RWPE1 (cell line): ENCODE data around the gene SHF.

Experiments used
- CTCF ChIA-PET: fragments of 350-600 bp; sonication (Branson Sonifier 250); formaldehyde crosslinking; extraction: SDS; loops from one replicate; lab custom pipeline; 2021; lab: Yijun Ruan, JAX
- POLR2A ChIA-PET: fragments of 400-600 bp; formaldehyde crosslinking; extraction: SDS; loops from one replicate; lab custom pipeline; 2020; ENCODE audit warnings: antibody characterized with exemption; ENCODE audit not compliant: low non-redundant PET; lab: Yijun Ruan, JAX
- DNase-seq: peaks from one replicate; pipeline ENCODE4 v3.0.0; 2012; ENCODE audit warnings: low spot score
- H3K27ac ChIP-seq: fragments of 450-650 bp; 2 replicates; pipeline ENCODE4 v1.5.1; 2017
- TF ChIP-seq, protein P1 (sequence below): fragments of 450-650 bp; conservative IDR thresholded peaks from 2 replicates; pipeline ENCODE4 v1.5.1; 2017; ENCODE audit warnings: low read depth, mild to moderate bottlenecking

SHF gene

GRCh38 chr15:45120081-45120972 is 67.4 kb downstream of the SHF start:
- ChIA-PET CTCF (no interaction called here), POLR2A (no interaction called here)
- H3K27ac ChIP-seq: no peak overlapping the region
- TF ChIP-seq, protein P1, sequence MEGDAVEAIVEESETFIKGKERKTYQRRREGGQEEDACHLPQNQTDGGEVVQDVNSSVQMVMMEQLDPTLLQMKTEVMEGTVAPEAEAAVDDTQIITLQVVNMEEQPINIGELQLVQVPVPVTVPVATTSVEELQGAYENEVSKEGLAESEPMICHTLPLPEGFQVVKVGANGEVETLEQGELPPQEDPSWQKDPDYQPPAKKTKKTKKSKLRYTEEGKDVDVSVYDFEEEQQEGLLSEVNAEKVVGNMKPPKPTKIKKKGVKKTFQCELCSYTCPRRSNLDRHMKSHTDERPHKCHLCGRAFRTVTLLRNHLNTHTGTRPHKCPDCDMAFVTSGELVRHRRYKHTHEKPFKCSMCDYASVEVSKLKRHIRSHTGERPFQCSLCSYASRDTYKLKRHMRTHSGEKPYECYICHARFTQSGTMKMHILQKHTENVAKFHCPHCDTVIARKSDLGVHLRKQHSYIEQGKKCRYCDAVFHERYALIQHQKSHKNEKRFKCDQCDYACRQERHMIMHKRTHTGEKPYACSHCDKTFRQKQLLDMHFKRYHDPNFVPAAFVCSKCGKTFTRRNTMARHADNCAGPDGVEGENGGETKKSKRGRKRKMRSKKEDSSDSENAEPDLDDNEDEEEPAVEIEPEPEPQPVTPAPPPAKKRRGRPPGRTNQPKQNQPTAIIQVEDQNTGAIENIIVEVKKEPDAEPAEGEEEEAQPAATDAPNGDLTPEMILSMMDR: no peak
- no peak for DNase-seq

DNA sequence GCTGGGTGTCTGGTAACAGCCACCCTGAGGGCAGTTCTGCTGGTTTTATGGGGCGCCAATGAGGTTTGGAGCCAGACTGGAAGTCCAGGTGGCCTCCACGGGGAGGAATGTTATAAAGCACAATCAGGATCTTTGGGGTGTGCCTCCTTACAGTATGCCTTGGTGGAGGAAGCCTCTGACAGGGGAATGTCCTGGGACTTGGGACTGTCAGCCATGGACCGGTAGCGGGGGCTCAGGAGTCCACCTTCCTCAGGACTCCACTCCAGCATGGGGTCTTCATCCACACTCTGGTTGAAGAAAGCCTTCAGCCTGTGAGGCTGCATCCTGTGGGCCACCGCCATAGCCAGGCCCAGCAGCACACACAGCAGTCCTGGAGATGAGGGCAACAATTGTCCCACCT is 68.8 kb downstream of the SHF start:
- CTCF ChIA-PET: interaction anchor here (0.8 to 1.7 kb wide), 7 partner anchors 8 to 158 kb away, joined by 3 to 11 read pairs (median 7); partner anchors contain the start of genes DUOX1, DUOXA1 and SORD
- TF ChIP-seq, protein P1: no peak
- POLR2A ChIA-PET: no interaction called here
- no peak overlapping the region for H3K27ac ChIP-seq
- no peak for DNase-seq

DNA sequence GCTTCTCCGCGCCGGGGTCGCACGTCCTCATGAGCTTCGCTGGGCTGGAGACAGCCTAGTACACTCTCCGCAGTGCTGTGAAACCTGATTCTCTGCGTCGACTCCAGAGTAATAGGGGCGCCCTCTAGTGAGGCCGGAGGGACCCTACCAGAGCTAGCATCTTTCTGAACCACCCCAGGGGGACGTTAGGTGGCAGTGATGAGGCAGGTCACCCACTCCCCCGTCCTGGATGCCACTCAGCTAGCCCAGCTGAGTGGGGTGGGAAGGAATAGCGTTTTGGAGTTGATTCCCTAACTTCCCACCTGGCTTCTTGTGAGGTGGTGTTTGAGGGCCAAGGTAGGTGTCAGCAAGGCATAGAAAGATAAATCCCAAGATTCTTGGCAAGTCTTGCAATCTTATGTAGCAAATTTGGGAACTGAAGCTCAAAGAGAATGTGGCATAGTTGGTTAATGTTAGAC is 69.6 kb downstream of the SHF start:
- peak; percentile 95 for DNase-seq
- POLR2A ChIA-PET: no interaction called here
- H3K27ac ChIP-seq: no peak overlapping the region
- CTCF ChIA-PET: interaction anchor here (0.5 to 1.7 kb wide), 25 partner anchors 8 to 1287 kb away, joined by 3 to 11 read pairs (median 4); partner anchors contain the start of genes DUOX1, DUOXA1 and SORD
- TF ChIP-seq, protein P1: peak; percentile 99

DNA sequence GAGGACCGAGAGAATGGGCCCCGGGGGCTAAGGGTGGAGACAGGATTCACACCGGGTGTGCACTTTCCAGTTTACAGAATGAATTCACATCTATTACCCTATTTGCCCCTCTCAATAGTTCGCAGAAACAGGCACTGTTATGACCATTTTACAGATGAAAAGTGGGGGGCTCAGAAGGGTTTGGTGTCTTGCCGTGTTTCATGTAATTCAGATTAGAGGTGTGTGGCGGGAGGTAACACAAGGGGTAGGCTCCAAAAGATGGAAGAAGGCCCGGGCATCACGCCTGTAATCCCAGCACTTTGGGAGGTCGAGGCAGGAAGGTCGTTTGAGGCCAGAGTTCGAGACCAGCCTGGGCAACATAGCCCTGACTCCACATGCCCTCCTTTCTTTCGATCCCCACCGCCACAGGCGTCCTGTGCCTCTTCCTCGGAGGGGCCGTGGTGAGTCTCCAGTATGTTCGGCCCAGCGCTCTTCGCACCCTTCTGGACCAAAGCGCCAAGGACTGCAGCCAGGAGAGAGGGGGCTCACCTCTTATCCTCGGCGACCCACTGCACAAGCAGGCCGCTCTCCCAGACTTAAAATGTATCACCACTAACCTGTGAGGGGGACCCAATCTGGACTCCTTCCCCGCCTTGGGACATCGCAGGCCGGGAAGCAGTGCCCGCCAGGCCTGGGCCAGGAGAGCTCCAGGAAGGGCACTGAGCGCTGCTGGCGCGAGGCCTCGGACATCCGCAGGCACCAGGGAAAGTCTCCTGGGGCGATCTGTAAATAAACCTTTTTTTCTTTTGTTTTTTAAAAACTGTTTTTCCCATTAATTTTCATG is 70.2 kb downstream of the SHF start:
- CTCF ChIA-PET: interaction anchor here (0.5 to 1.7 kb wide), 19 partner anchors 9 to 314 kb away, joined by 3 to 11 read pairs (median 5); partner anchors contain the start of genes DUOX1 and DUOXA1
- H3K27ac ChIP-seq: no peak overlapping the region
- no peak for DNase-seq
- TF ChIP-seq, protein P1: no peak
- POLR2A ChIA-PET: no interaction called here
